Lower leg skin (tissue), 3 donors: ENCODE measurements around the gene RNU7-1.

Experiments used
- CTCF ChIP-seq, 3 donors: fragments of 450-650 bp; IDR thresholded peaks; one replicate each; pipeline ENCODE4 v1.5.1; 2016; ENCODE audit warnings: antibody characterized with exemption in 3 of 3, mild to moderate bottlenecking in 3 of 3, moderate library complexity in 2 of 3
- POLR2A ChIP-seq, 2 donors: fragments of 450-650 bp; IDR thresholded peaks; one replicate each; pipeline ENCODE4 v1.6.1; 2016 to 2017; ENCODE audit warnings: antibody characterized with exemption in 2 of 2, mild to moderate bottlenecking in 1 of 2, moderate library complexity in 1 of 2

- TF ChIP-seq CTCF (IDR thresholded peaks at IDR 0.05) (no peak), POLR2A (IDR thresholded peaks at IDR 0.05) (no peak)
Measured at GRCh38 chr12:6925540-6926279, 17.9 kb upstream of the RNU7-1 start.
